ENCODE data around the gene DGKD.

The DGKD gene

DNA sequence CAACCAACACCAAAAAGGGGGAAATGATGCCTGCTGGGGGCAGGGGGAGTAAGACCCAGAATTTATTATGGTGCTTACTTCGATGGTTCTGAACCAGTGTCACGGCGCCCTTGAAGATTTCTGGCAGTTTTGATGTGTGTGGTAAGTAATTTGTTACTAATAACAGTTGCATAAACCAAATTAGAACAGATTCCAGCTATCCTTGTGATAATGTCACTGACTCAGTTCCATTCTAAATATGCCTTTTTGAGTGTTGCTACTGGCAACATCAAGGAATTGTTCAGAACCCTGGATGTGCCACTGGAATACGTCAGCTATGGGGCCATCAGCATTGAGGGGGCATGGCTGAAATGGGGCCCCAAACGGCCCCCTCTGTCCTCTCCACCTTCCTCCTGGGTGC is 35.0 kb upstream of the DGKD start:
- no peaks in the 10 kb centered on the region for H3K9me3 ChIP-seq (ENCODE audit: insufficient read depth, low read length)
- TF ChIP-seq, protein P1, sequence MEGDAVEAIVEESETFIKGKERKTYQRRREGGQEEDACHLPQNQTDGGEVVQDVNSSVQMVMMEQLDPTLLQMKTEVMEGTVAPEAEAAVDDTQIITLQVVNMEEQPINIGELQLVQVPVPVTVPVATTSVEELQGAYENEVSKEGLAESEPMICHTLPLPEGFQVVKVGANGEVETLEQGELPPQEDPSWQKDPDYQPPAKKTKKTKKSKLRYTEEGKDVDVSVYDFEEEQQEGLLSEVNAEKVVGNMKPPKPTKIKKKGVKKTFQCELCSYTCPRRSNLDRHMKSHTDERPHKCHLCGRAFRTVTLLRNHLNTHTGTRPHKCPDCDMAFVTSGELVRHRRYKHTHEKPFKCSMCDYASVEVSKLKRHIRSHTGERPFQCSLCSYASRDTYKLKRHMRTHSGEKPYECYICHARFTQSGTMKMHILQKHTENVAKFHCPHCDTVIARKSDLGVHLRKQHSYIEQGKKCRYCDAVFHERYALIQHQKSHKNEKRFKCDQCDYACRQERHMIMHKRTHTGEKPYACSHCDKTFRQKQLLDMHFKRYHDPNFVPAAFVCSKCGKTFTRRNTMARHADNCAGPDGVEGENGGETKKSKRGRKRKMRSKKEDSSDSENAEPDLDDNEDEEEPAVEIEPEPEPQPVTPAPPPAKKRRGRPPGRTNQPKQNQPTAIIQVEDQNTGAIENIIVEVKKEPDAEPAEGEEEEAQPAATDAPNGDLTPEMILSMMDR (IDR thresholded peaks at IDR 0.05; ENCODE audit: insufficient read depth, low read length, poor library complexity, severe bottlenecking) = no peak
- no peaks in the 10 kb centered on the region for H3K36me3 ChIP-seq (ENCODE audit: low read length)
- H3K9ac ChIP-seq (ENCODE audit: low read length) = no peak overlapping the region
- H3K4me3 ChIP-seq (ENCODE audit: insufficient read depth, low read length, poor library complexity, severe bottlenecking) = no peak overlapping the region
- H3K27me3 ChIP-seq (ENCODE audit: low read length) = no peaks in the 10 kb centered on the region
- no peaks in the 10 kb centered on the region for H3K79me2 ChIP-seq (ENCODE audit: insufficient read depth, low read length)
- no peaks in the 10 kb centered on the region for H3F3A ChIP-seq (ENCODE audit: insufficient read depth)
- no peak overlapping the region for H3K27ac ChIP-seq (ENCODE audit: low read depth, low read length)
- no peak overlapping the region for H2AFZ ChIP-seq (ENCODE audit: low read depth, low read length, severe bottlenecking)
- H3K4me2 ChIP-seq (ENCODE audit: low read depth, low read length, poor library complexity, severe bottlenecking) = no peak overlapping the region
- H3K9me2 ChIP-seq (replicated peaks; ENCODE audit: insufficient read depth, low read length) = no peaks in the 10 kb centered on the region
- no peaks in the 10 kb centered on the region for H4K20me1 ChIP-seq (ENCODE audit: low read depth, low read length)

DNA sequence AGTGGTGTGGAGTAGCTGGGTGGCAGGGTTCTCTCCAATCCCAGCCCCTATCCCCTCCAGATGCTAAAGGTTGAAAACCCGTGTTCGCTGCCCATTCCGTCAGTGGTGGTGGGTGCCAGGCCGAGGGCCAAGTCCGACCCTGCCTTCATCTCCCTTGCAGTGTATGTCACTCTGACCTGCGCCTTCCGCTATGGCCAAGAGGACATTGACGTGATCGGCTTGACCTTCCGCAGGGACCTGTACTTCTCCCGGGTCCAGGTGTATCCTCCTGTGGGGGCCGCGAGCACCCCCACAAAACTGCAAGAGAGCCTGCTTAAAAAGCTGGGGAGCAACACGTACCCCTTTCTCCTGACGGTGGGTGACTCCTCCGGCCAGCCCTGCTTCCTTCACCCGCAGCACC is 33.8 kb upstream of the DGKD start:
- no peaks in the 10 kb centered on the region for H3K27me3 ChIP-seq (ENCODE audit: low read length)
- H3K36me3 ChIP-seq (ENCODE audit: low read length) = no peaks in the 10 kb centered on the region
- no peak overlapping the region for H3K4me2 ChIP-seq (ENCODE audit: low read depth, low read length, poor library complexity, severe bottlenecking)
- no peak overlapping the region for H2AFZ ChIP-seq (ENCODE audit: low read depth, low read length, severe bottlenecking)
- no peak overlapping the region for H3K27ac ChIP-seq (ENCODE audit: low read depth, low read length)
- H4K20me1 ChIP-seq (ENCODE audit: low read depth, low read length) = no peaks in the 10 kb centered on the region
- no peaks in the 10 kb centered on the region for H3K9me3 ChIP-seq (ENCODE audit: insufficient read depth, low read length)
- no peaks in the 10 kb centered on the region for H3K9me2 ChIP-seq (replicated peaks; ENCODE audit: insufficient read depth, low read length)
- no peaks in the 10 kb centered on the region for H3K79me2 ChIP-seq (ENCODE audit: insufficient read depth, low read length)
- no peak overlapping the region for H3K9ac ChIP-seq (ENCODE audit: low read length)
- TF ChIP-seq, protein P1 (IDR thresholded peaks at IDR 0.05; ENCODE audit: insufficient read depth, low read length, poor library complexity, severe bottlenecking) = no peak
- TF ChIP-seq EZH2phosphoT487 (conservative IDR thresholded peaks at IDR 0.05; ENCODE audit: low read length) = no peak
- H3F3A ChIP-seq (ENCODE audit: insufficient read depth) = no peaks in the 10 kb centered on the region
- no peak overlapping the region for H3K4me3 ChIP-seq (ENCODE audit: insufficient read depth, low read length, poor library complexity, severe bottlenecking)

DNA sequence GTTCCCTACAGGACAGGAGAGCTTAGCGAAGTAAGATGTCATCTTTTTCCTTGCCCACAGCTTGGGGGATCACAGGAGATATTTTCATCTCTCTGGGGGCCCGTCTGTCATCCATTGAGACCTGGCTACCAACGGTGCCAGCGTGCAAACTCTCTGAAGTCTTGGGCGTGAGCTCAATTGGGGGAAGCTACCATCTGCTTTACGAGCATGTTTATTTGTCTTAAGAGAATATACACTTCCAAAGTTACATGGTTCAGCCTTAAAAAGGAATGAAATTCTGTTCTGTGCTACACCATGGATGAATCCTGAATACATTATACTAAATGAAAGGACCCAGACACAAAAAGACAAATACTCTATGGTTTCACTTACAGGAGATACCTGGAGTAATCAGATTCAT is 33.1 kb upstream of the DGKD start:
- no peaks in the 10 kb centered on the region for H3F3A ChIP-seq (ENCODE audit: insufficient read depth)
- H3K9me2 ChIP-seq (replicated peaks; ENCODE audit: insufficient read depth, low read length) = no peaks in the 10 kb centered on the region
- H3K9me3 ChIP-seq (ENCODE audit: insufficient read depth, low read length) = no peaks in the 10 kb centered on the region
- H2AFZ ChIP-seq (ENCODE audit: low read depth, low read length, severe bottlenecking) = no peak overlapping the region
- H3K9ac ChIP-seq (ENCODE audit: low read length) = no peak overlapping the region
- no peaks in the 10 kb centered on the region for H4K20me1 ChIP-seq (ENCODE audit: low read depth, low read length)
- no peaks in the 10 kb centered on the region for H3K79me2 ChIP-seq (ENCODE audit: insufficient read depth, low read length)
- TF ChIP-seq, protein P1 (IDR thresholded peaks at IDR 0.05; ENCODE audit: insufficient read depth, low read length, poor library complexity, severe bottlenecking) = no peak
- TF ChIP-seq EZH2phosphoT487 (conservative IDR thresholded peaks at IDR 0.05; ENCODE audit: low read length) = no peak
- H3K4me2 ChIP-seq (ENCODE audit: low read depth, low read length, poor library complexity, severe bottlenecking) = no peak overlapping the region
- H3K4me3 ChIP-seq (ENCODE audit: insufficient read depth, low read length, poor library complexity, severe bottlenecking) = no peak overlapping the region
- no peak overlapping the region for H3K27ac ChIP-seq (ENCODE audit: low read depth, low read length)
- H3K27me3 ChIP-seq (ENCODE audit: low read length) = no peaks in the 10 kb centered on the region
- no peaks in the 10 kb centered on the region for H3K36me3 ChIP-seq (ENCODE audit: low read length)

DNA sequence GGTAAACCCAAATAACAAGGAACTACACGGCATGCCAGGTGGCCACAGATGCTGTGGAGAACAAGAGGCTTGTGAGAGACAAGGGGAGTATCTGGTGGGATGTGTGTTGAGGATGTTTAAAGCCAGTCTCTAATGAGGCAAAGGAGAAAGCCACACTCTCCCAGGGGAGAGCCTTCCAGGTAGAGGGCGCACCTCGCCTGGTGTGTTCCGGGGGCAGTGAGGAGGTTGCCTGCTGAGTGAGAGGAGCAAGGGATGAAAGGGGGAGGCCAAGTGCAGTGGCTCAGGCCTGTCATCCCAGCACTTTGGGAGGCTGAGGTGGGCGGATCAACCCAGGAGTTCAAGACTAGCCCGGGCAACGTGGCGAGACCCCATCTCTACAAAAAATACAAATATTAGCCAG is 30.4 kb upstream of the DGKD start:
- Histone ChIP-seq H3K4me3 (ENCODE audit: insufficient read depth, low read length, poor library complexity, severe bottlenecking) (no peak overlapping the region), H3K36me3 (ENCODE audit: low read length) (no peaks in the 10 kb centered on the region)

More for the DNA sequence above, 30.4 kb upstream of the DGKD start:
- Histone ChIP-seq H4K20me1 (ENCODE audit: low read depth, low read length) (no peaks in the 10 kb centered on the region), H3K9ac (ENCODE audit: low read length) (no peak overlapping the region), H3K27ac (ENCODE audit: low read depth, low read length) (no peak overlapping the region), H3K4me2 (ENCODE audit: low read depth, low read length, poor library complexity, severe bottlenecking) (no peak overlapping the region), H3K27me3 (ENCODE audit: low read length) (no peaks in the 10 kb centered on the region), H2AFZ (ENCODE audit: low read depth, low read length, severe bottlenecking) (no peak overlapping the region), H3K79me2 (ENCODE audit: insufficient read depth, low read length) (no peaks in the 10 kb centered on the region), H3K9me2 (replicated peaks; ENCODE audit: insufficient read depth, low read length) (no peaks in the 10 kb centered on the region), H3K9me3 (ENCODE audit: insufficient read depth, low read length) (no peaks in the 10 kb centered on the region), H3F3A (ENCODE audit: insufficient read depth) (no peaks in the 10 kb centered on the region)
- TF ChIP-seq, protein P1 (IDR thresholded peaks at IDR 0.05; ENCODE audit: insufficient read depth, low read length, poor library complexity, severe bottlenecking) = no peak
- TF ChIP-seq EZH2phosphoT487 (conservative IDR thresholded peaks at IDR 0.05; ENCODE audit: low read length) = no peak
